SU-DHL-6 (cell line): ENCODE results near the gene ARSK.

Source experiments
- H2AFZ ChIP-seq: fragments of 200-600 bp; sonication (generic); 2 replicates; pipeline ENCODE4 v1.6.1; 2014; ENCODE audit warnings: low read depth, mild to moderate bottlenecking, moderate library complexity, mixed read lengths, antibody characterized with exemption, low read length; ENCODE audit not compliant: severe bottlenecking
- H3F3A ChIP-seq: fragments of 200-600 bp; shearing (Covaris generic); 2 replicates; pipeline ENCODE4 v1.6.0; 2016; ENCODE audit warnings: antibody characterized with exemption, mild to moderate bottlenecking; ENCODE audit not compliant: insufficient read depth
- H3K27ac ChIP-seq: fragments of 200-600 bp; sonication (generic); 2 replicates; pipeline ENCODE4 v1.5.1; 2016; ENCODE audit warnings: low read depth, mild to moderate bottlenecking, low read length, moderate library complexity, mixed read lengths
- H3K27me3 ChIP-seq: fragments of 200-600 bp; sonication (generic), shearing (Covaris generic); 2 replicates; pipeline ENCODE4 v1.6.0; 2014; ENCODE audit warnings: mild to moderate bottlenecking, low read length
- H3K36me3 ChIP-seq: fragments of 200-600 bp; sonication (generic); 2 replicates; pipeline ENCODE4 v1.6.1; 2014; ENCODE audit warnings: mild to moderate bottlenecking, low read length, mixed read lengths
- H3K4me2 ChIP-seq: fragments of 300-600, 200-600 bp; shearing (Covaris generic), sonication (generic); 2 replicates; pipeline ENCODE4 v1.6.0; 2014; ENCODE audit warnings: low read length, low read depth, mild to moderate bottlenecking; ENCODE audit not compliant: poor library complexity, severe bottlenecking
- H3K4me3 ChIP-seq: fragments of 200-600 bp; sonication (generic); 2 replicates; pipeline ENCODE4 v1.5.1; 2014; ENCODE audit warnings: antibody characterized with exemption, low read length, mild to moderate bottlenecking, mixed read lengths; ENCODE audit not compliant: insufficient read depth, poor library complexity, severe bottlenecking
- H3K79me2 ChIP-seq: fragments of 200-600 bp; sonication (generic); 2 replicates; pipeline ENCODE4 v1.6.1; 2014; ENCODE audit warnings: mild to moderate bottlenecking, low read length, moderate library complexity; ENCODE audit not compliant: insufficient read depth
- H3K9ac ChIP-seq: fragments of 200-600 bp; sonication (generic); 2 replicates; pipeline ENCODE4 v1.7.0; 2014; ENCODE audit warnings: mild to moderate bottlenecking, low read length
- H3K9me2 ChIP-seq: fragments of 200-600 bp; sonication (generic); replicated peaks from 2 replicates; pipeline ENCODE4 v1.6.1; 2014; ENCODE audit warnings: low read length; ENCODE audit not compliant: insufficient read depth
- H3K9me3 ChIP-seq: fragments of 200-600 bp; sonication (generic); 2 replicates; pipeline ENCODE4 v1.6.1; 2014; ENCODE audit warnings: low read length, mixed read lengths; ENCODE audit not compliant: insufficient read depth
- H4K20me1 ChIP-seq: fragments of 200-600 bp; sonication (generic); 2 replicates; pipeline ENCODE4 v1.6.1; 2014; ENCODE audit warnings: low read depth, mild to moderate bottlenecking, antibody characterized with exemption, low read length, moderate library complexity, mixed read lengths
- CTCF ChIP-seq: fragments of 200-600 bp; sonication (generic); IDR thresholded peaks from one replicate; pipeline ENCODE4 v1.5.1; 2017; ENCODE audit warnings: antibody characterized with exemption, mild to moderate bottlenecking, low read length, moderate library complexity; ENCODE audit not compliant: insufficient read depth, poor library complexity, severe bottlenecking
- EZH2phosphoT487 ChIP-seq: fragments of 200-600 bp; sonication (generic), shearing (Covaris generic); conservative IDR thresholded peaks from 2 replicates; pipeline ENCODE4 v1.6.1; 2018; ENCODE audit warnings: mild to moderate bottlenecking, antibody characterized with exemption, low read length, moderate library complexity, mixed read lengths

The ARSK gene

GRCh38 chr5:95557841-95558240 is 2.9 kb downstream of the ARSK start:
- peaks cover 14% of the 10 kb centered on the region for H3F3A ChIP-seq
- H3K9me2 ChIP-seq: no peaks in the 10 kb centered on the region
- H4K20me1 ChIP-seq: no peaks in the 10 kb centered on the region
- H3K9ac ChIP-seq: no peak overlapping the region
- peaks cover 31% of the 10 kb centered on the region for H3K79me2 ChIP-seq
- peaks cover 1% of the 10 kb centered on the region; the same call in 1 of the 2 replicates for H3K36me3 ChIP-seq
- H3K4me2 ChIP-seq: no peak overlapping the region
- no peak overlapping the region for H2AFZ ChIP-seq
- TF ChIP-seq EZH2phosphoT487 (no peak), CTCF (no peak)
- H3K27me3 ChIP-seq: no peaks in the 10 kb centered on the region
- H3K9me3 ChIP-seq: no peaks in the 10 kb centered on the region
- H3K27ac ChIP-seq: no peak overlapping the region
- no peak overlapping the region for H3K4me3 ChIP-seq

DNA sequence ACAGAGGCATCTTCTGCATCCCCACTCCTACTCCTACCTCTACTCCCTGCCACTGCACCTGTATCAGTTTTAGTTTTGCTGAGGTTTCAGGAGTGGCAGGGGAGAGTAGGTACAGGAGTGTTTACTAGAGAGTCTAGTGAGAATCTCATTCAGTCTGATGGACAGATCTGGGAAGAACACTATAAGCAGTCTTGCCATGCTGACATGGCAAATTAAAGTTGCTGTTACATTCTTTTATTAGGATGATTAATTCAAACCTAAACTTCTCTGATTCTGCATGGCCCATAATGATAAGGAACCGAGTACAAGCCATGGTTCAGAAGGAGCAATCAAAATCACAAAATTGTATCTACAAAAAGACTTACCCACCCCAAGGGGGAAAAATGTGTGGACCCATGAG is 7.4 kb downstream of the ARSK start:
- H3K79me2 ChIP-seq: no peaks in the 10 kb centered on the region
- H2AFZ ChIP-seq: no peak overlapping the region
- TF ChIP-seq CTCF: no peak
- no peak for TF ChIP-seq EZH2phosphoT487
- no peak overlapping the region for H3K9ac ChIP-seq
- H3K4me2 ChIP-seq: no peak overlapping the region
- H3K9me3 ChIP-seq: no peaks in the 10 kb centered on the region
- no peaks in the 10 kb centered on the region for H4K20me1 ChIP-seq
- H3K36me3 ChIP-seq: no peaks in the 10 kb centered on the region
- H3F3A ChIP-seq: peaks cover 4% of the 10 kb centered on the region; the same call in 1 of the 2 replicates
- H3K27me3 ChIP-seq: no peaks in the 10 kb centered on the region
- H3K4me3 ChIP-seq: no peak overlapping the region
- no peaks in the 10 kb centered on the region for H3K9me2 ChIP-seq
- no peak overlapping the region for H3K27ac ChIP-seq

DNA sequence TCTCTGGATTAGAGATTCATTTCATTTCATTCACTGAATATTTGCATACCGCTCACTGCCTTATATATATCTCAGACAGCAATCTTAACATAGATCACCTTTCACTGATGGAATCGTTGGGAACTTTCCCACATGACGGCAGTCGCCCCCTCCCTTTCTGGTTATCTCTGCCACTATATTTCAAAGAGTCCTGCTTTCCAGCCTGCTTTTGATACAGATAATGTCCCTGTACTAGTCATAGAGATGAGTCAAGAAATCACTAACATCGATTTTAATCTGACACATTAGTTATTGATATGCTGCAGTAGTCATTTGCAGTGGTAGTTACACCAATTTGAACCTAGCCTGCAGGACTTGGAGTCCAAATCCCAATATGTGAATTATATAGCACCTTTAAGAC is 8.5 kb downstream of the ARSK start:
- no peaks in the 10 kb centered on the region for H3K9me3 ChIP-seq
- no peak overlapping the region for H2AFZ ChIP-seq
- H3K9me2 ChIP-seq: no peaks in the 10 kb centered on the region

More for the DNA sequence above, 8.5 kb downstream of the ARSK start:
- Histone ChIP-seq H3K9ac (no peak overlapping the region), H3K36me3 (no peaks in the 10 kb centered on the region), H3K27me3 (no peaks in the 10 kb centered on the region), H3K4me2 (no peak overlapping the region), H3K4me3 (no peak overlapping the region), H4K20me1 (no peaks in the 10 kb centered on the region), H3F3A (no peaks in the 10 kb centered on the region), H3K79me2 (no peaks in the 10 kb centered on the region), H3K27ac (no peak overlapping the region)
- TF ChIP-seq EZH2phosphoT487 (no peak), CTCF (no peak)
